ENCODE measurements around the gene OR6N2.

The OR6N2 gene

GRCh38 chr1:158752155-158752712 lies 28.8 kb downstream of the OR6N2 start:
- Histone ChIP-seq H3K27ac (ENCODE audit: low read depth, low read length) (no peak overlapping the region), H4K20me1 (ENCODE audit: control insufficient read depth, insufficient read depth, low read depth, low read length) (no peaks in the 10 kb centered on the region), H3K79me2 (ENCODE audit: control insufficient read depth, low read length) (no peaks in the 10 kb centered on the region), H3F3A (ENCODE audit: control insufficient read depth, insufficient read depth) (no peaks in the 10 kb centered on the region), H3K4me2 (ENCODE audit: low read length) (no peak overlapping the region), H3K9me2 (replicated peaks; ENCODE audit: control insufficient read depth, low read length) (no peaks in the 10 kb centered on the region), H3K36me3 (ENCODE audit: control insufficient read depth, low read length) (no peaks in the 10 kb centered on the region), H3K4me1 (ENCODE audit: control insufficient read depth, low read length) (no peaks in the 10 kb centered on the region), H3K9me3 (ENCODE audit: control insufficient read depth, insufficient read depth, low read length) (no peaks in the 10 kb centered on the region), H3K4me3 (ENCODE audit: low read length) (no peak overlapping the region), H3K27me3 (ENCODE audit: control insufficient read depth, low read length) (0 out of 2 replicates have a peak, but pooled peaks cover 2% of the 10 kb centered on the region)
- TF ChIP-seq EZH2phosphoT487 (IDR thresholded peaks at IDR 0.05; ENCODE audit: borderline replicate concordance, low read length), result no peak

- Histone ChIP-seq H3K9me2 (replicated peaks; ENCODE audit: control insufficient read depth, low read length) (no peaks in the 10 kb centered on the region), H3F3A (ENCODE audit: control insufficient read depth, insufficient read depth) (no peaks in the 10 kb centered on the region), H3K36me3 (ENCODE audit: control insufficient read depth, low read length) (no peaks in the 10 kb centered on the region), H3K4me3 (ENCODE audit: low read length) (no peak overlapping the region), H3K27ac (ENCODE audit: low read depth, low read length) (no peak overlapping the region), H4K20me1 (ENCODE audit: control insufficient read depth, insufficient read depth, low read depth, low read length) (no peaks in the 10 kb centered on the region), H3K79me2 (ENCODE audit: control insufficient read depth, low read length) (no peaks in the 10 kb centered on the region), H3K27me3 (ENCODE audit: control insufficient read depth, low read length) (no peaks in the 10 kb centered on the region), H3K4me1 (ENCODE audit: control insufficient read depth, low read length) (no peaks in the 10 kb centered on the region), H3K9me3 (ENCODE audit: control insufficient read depth, insufficient read depth, low read length) (no peaks in the 10 kb centered on the region), H3K4me2 (ENCODE audit: low read length) (no peak overlapping the region)
- TF ChIP-seq CTCF (IDR thresholded peaks at IDR 0.05; ENCODE audit: low read depth, low read length, poor library complexity, severe bottlenecking) (no peak), EZH2phosphoT487 (IDR thresholded peaks at IDR 0.05; ENCODE audit: borderline replicate concordance, low read length) (no peak)
Observed at GRCh38 chr1:158735848-158736247, 45.2 kb downstream of the OR6N2 start.

- Histone ChIP-seq H3K27me3 (ENCODE audit: control insufficient read depth, low read length) (no peaks in the 10 kb centered on the region), H3K4me1 (ENCODE audit: control insufficient read depth, low read length) (no peaks in the 10 kb centered on the region), H3K36me3 (ENCODE audit: control insufficient read depth, low read length) (no peaks in the 10 kb centered on the region), H3K4me3 (ENCODE audit: low read length) (no peak overlapping the region), H4K20me1 (ENCODE audit: control insufficient read depth, insufficient read depth, low read depth, low read length) (no peaks in the 10 kb centered on the region), H3K9me2 (replicated peaks; ENCODE audit: control insufficient read depth, low read length) (no peaks in the 10 kb centered on the region), H3K9me3 (ENCODE audit: control insufficient read depth, insufficient read depth, low read length) (no peaks in the 10 kb centered on the region), H3K4me2 (ENCODE audit: low read length) (no peak overlapping the region), H3F3A (ENCODE audit: control insufficient read depth, insufficient read depth) (no peaks in the 10 kb centered on the region), H3K79me2 (ENCODE audit: control insufficient read depth, low read length) (no peaks in the 10 kb centered on the region), H3K27ac (ENCODE audit: low read depth, low read length) (no peak overlapping the region)
- no peak for TF ChIP-seq CTCF (IDR thresholded peaks at IDR 0.05; ENCODE audit: low read depth, low read length, poor library complexity, severe bottlenecking)
- TF ChIP-seq EZH2phosphoT487 (IDR thresholded peaks at IDR 0.05; ENCODE audit: borderline replicate concordance, low read length), result no peak
Observed at GRCh38 chr1:158732524-158732923, 48.5 kb downstream of the OR6N2 start.

GRCh38 chr1:158731707-158732106 lies 49.3 kb downstream of the OR6N2 start:
- no peaks in the 10 kb centered on the region for H3F3A ChIP-seq (ENCODE audit: control insufficient read depth, insufficient read depth)
- no peaks in the 10 kb centered on the region for H3K4me1 ChIP-seq (ENCODE audit: control insufficient read depth, low read length)
- no peaks in the 10 kb centered on the region for H3K36me3 ChIP-seq (ENCODE audit: control insufficient read depth, low read length)
- no peak for TF ChIP-seq CTCF (IDR thresholded peaks at IDR 0.05; ENCODE audit: low read depth, low read length, poor library complexity, severe bottlenecking)
- no peaks in the 10 kb centered on the region for H3K27me3 ChIP-seq (ENCODE audit: control insufficient read depth, low read length)
- H3K9me2 ChIP-seq (replicated peaks; ENCODE audit: control insufficient read depth, low read length), result no peaks in the 10 kb centered on the region
- H3K4me3 ChIP-seq (ENCODE audit: low read length), result no peak overlapping the region
- no peaks in the 10 kb centered on the region for H4K20me1 ChIP-seq (ENCODE audit: control insufficient read depth, insufficient read depth, low read depth, low read length)
- no peaks in the 10 kb centered on the region for H3K79me2 ChIP-seq (ENCODE audit: control insufficient read depth, low read length)
- no peak overlapping the region for H3K27ac ChIP-seq (ENCODE audit: low read depth, low read length)
- H3K9me3 ChIP-seq (ENCODE audit: control insufficient read depth, insufficient read depth, low read length), result no peaks in the 10 kb centered on the region
- no peak overlapping the region for H3K4me2 ChIP-seq (ENCODE audit: low read length)

Measured in DOHH2 (cell line).